ENCODE measurements around the gene KIFC3.

The KIFC3 gene

DNA sequence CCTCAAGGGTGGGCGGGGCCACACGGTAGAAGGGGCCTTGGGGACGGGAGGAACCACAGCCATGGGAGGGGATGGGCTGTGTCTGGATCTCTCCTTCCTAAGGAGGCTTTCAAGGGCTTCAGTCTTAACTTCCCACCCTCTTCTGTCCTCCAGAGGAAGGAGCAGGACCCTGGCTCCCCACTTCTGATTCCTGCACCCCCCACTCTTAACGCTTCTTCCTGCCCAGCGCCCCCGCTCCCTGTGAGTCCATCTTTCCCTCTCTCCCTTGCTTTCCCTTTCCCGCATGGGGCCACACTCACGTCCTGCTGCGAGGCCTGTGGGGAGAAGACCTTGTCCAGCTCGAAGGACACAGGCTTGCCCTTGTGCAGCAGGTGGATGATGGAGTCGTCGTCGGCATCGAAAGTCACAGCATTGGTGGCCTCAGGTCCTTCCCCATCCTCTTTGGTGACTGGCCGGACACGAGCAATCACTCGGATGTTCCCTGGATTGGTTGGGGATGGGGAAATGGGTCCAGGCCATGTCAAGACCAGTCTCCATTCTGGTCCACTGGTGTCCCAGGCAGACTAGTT, 37.0 kb downstream of the KIFC3 start:
- TF ChIP-seq, protein P1, sequence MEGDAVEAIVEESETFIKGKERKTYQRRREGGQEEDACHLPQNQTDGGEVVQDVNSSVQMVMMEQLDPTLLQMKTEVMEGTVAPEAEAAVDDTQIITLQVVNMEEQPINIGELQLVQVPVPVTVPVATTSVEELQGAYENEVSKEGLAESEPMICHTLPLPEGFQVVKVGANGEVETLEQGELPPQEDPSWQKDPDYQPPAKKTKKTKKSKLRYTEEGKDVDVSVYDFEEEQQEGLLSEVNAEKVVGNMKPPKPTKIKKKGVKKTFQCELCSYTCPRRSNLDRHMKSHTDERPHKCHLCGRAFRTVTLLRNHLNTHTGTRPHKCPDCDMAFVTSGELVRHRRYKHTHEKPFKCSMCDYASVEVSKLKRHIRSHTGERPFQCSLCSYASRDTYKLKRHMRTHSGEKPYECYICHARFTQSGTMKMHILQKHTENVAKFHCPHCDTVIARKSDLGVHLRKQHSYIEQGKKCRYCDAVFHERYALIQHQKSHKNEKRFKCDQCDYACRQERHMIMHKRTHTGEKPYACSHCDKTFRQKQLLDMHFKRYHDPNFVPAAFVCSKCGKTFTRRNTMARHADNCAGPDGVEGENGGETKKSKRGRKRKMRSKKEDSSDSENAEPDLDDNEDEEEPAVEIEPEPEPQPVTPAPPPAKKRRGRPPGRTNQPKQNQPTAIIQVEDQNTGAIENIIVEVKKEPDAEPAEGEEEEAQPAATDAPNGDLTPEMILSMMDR (IDR thresholded peaks at IDR 0.05; ENCODE audit: low read depth, low read length), result no peak

GRCh38 chr16:57764341-57765159, 37.7 kb downstream of the KIFC3 start:
- no peak overlapping the region for H3K4me3 ChIP-seq (ENCODE audit: low read depth, low read length)
- TF ChIP-seq, protein P1 (IDR thresholded peaks at IDR 0.05; ENCODE audit: low read depth, low read length), result no peak

More for the DNA sequence above, 37.0 kb downstream of the KIFC3 start:
- no peak overlapping the region for H3K4me3 ChIP-seq (ENCODE audit: low read depth, low read length)

DNA sequence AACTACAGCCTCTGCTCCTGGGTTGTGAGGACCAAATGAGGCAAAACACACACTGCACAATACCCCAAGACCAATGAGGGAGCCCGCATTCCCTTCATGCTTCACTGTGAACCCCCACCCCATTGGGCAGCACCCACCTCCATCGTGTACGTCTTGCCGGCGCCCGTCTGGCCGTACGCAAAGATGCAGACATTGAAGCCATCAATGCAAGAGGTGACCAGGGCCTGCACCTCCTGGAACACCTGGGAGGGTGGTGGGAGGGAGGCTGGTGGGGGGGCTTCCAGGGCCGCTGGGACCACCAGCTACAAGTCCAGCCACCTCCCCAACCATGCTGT, 38.3 kb downstream of the KIFC3 start:
- no peak overlapping the region for H3K4me3 ChIP-seq (ENCODE audit: low read depth, low read length)
- TF ChIP-seq, protein P1 (IDR thresholded peaks at IDR 0.05; ENCODE audit: low read depth, low read length), result no peak

- TF ChIP-seq, protein P1 (IDR thresholded peaks at IDR 0.05; ENCODE audit: low read depth, low read length), result no peak
- H3K4me3 ChIP-seq (ENCODE audit: low read depth, low read length), result no peak overlapping the region
Measured at GRCh38 chr16:57763285-57764005, 38.8 kb downstream of the KIFC3 start.

DNA sequence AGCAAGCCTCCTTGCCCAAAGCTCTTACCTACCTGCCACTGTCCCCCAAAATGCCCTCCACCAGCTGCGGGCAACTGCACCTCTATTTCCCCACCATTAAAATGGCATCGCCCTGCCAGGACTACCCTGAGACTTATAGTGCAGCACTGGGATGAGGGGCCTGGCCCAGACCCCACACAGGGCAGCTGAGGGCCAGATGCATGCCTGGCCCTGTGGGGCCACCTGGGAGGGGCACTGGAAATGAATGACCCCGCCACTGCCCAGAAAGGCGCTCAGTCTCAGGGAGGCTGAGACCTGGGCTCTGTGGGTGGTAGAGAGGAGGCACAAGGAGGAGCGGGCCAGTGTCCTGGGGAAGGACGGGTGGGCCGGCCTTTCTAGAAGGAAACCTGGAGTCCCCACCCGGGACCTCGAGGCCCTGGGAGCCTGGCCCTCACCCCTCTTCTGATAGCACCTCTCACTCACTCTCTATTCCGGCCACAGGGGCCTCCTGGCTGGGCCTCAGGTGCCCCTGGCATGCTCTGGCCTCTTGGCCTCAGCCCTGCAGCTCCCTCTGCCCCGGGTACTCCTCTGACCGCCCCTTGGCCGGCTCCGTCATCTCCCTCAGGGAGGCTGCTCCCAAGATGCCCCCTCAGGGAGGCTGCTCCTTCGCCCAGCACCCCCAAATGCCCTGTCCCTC, 39.8 kb downstream of the KIFC3 start:
- no peak overlapping the region for H3K4me3 ChIP-seq (ENCODE audit: low read depth, low read length)
- TF ChIP-seq, protein P1 (IDR thresholded peaks at IDR 0.05; ENCODE audit: low read depth, low read length), result no peak

GRCh38 chr16:57761957-57762356, 40.3 kb downstream of the KIFC3 start:
- H3K4me3 ChIP-seq (ENCODE audit: low read depth, low read length), result no peak overlapping the region
- TF ChIP-seq, protein P1 (IDR thresholded peaks at IDR 0.05; ENCODE audit: low read depth, low read length), result no peak

Data from WI38 (cell line).